ENCODE data around the gene RCN2.
"Not testable (repeated sequence)": the region's sequence is repeated elsewhere in the genome, so short reads cannot be mapped to it uniquely, and the experiment has no call there.

The RCN2 gene

DNA sequence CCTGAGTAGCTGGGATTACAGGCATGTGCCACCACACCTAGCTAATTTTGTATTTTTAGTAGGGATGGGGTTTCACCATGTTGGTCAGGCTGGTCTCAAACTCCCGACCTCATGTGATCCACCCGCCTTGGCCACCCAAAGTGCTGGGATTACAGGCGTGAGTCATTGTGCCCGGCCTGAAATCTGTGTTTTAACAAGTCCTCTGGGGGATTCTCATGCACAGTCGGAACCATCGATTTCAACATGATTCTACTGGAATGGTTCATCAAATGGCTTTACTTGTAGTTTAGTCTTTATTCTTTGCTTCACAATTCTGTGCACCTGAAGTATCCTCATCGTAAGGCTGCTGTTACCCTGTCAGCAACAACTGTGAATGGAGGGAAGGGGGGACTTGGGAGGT, 34.5 kb downstream of the RCN2 start:
- in situ Hi-C loops (cut with HindIII; ENCODE audit: low pct_ligation_motif_present, low pct_unique_long_range_greater_than_20kb, low sequenced_read_pairs); DNase-seq: not testable (repeated sequence)

GRCh38 chr15:76967067-76967466, 35.5 kb downstream of the RCN2 start:
- in situ Hi-C loops (cut with HindIII; ENCODE audit: low pct_ligation_motif_present, low pct_unique_long_range_greater_than_20kb, low sequenced_read_pairs), result no loop called here
- DNase-seq, result no peak

- peak; percentile 2 for DNase-seq
- in situ Hi-C loops (cut with HindIII; ENCODE audit: low pct_ligation_motif_present, low pct_unique_long_range_greater_than_20kb, low sequenced_read_pairs), result no loop called here
Measured at GRCh38 chr15:76968306-76968705, 36.8 kb downstream of the RCN2 start.

- DNase-seq, result no peak
Measured at GRCh38 chr15:76972389-76973361, 41.1 kb downstream of the RCN2 start.

GRCh38 chr15:76973362-76973743, 41.8 kb downstream of the RCN2 start:
- peak; percentile 21 for DNase-seq
- in situ Hi-C loops (cut with HindIII; ENCODE audit: low pct_ligation_motif_present, low pct_unique_long_range_greater_than_20kb, low sequenced_read_pairs), result no loop called here

More at GRCh38 chr15:76972389-76973361, 41.1 kb downstream of the RCN2 start:
- in situ Hi-C loops (cut with HindIII; ENCODE audit: low pct_ligation_motif_present, low pct_unique_long_range_greater_than_20kb, low sequenced_read_pairs), result no loop called here

DNA sequence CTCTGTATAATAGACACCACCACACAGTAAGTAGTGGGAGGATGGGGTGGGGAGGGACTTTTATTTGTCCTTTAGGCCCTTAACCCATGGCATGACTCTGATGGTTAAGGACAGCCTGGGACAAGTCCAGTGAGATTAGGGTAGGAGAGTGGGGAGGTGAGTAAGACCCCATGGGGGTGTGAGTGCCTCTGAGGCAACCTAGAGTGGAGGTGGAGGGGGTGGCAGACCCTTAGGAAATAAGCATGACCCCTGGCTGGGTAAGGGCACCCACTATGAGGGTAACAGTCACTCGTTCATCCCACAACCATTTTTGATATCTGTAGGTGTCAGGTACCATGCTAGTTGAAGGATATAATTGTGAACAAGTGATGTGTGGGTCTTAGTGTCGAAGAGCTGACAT, 42.4 kb downstream of the RCN2 start:
- DNase-seq, result no peak
- in situ Hi-C loops (cut with HindIII; ENCODE audit: low pct_ligation_motif_present, low pct_unique_long_range_greater_than_20kb, low sequenced_read_pairs), result no loop called here

GRCh38 chr15:76974456-76975036, 43.0 kb downstream of the RCN2 start:
- no peak for DNase-seq
- in situ Hi-C loops (cut with HindIII; ENCODE audit: low pct_ligation_motif_present, low pct_unique_long_range_greater_than_20kb, low sequenced_read_pairs), result no loop called here

- DNase-seq, result no peak
- in situ Hi-C loops (cut with HindIII; ENCODE audit: low pct_ligation_motif_present, low pct_unique_long_range_greater_than_20kb, low sequenced_read_pairs), result no loop called here
Measured at GRCh38 chr15:76976141-76976540, 44.6 kb downstream of the RCN2 start.

DNA sequence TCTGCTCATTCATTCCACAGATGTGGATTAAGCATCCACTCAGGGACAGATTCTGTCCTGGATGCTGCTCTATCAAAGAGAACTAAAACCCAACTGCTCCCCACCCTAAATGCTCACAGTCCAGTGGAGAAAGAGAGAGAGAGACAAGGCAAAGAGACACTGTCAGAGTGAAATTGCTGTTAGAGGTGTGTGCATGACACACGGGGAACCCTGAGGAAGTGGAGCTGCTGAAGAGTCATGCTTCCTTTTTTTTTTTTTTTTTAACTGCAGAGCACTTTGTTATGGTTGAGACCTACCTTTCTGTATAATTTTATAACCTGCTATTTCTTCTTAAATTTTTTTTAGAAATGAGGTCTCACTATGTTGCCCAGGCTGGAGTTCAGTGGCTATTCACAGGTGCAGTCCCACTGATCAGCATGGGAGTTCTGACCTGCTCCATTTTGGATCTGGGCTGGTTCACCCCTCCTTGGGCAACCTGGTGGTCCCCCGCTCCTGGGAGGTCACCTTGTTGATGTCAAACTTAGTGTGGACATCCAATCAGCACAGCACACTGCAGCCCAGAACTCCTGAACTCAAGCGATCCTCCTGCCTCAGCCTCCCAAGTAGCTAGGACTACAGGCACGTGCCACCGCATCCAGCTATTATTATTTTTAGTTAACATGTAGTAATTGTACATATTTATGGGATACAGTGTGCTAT, 45.2 kb downstream of the RCN2 start:
- in situ Hi-C loops (cut with HindIII; ENCODE audit: low pct_ligation_motif_present, low pct_unique_long_range_greater_than_20kb, low sequenced_read_pairs), result no loop called here
- no peak for DNase-seq

DNA sequence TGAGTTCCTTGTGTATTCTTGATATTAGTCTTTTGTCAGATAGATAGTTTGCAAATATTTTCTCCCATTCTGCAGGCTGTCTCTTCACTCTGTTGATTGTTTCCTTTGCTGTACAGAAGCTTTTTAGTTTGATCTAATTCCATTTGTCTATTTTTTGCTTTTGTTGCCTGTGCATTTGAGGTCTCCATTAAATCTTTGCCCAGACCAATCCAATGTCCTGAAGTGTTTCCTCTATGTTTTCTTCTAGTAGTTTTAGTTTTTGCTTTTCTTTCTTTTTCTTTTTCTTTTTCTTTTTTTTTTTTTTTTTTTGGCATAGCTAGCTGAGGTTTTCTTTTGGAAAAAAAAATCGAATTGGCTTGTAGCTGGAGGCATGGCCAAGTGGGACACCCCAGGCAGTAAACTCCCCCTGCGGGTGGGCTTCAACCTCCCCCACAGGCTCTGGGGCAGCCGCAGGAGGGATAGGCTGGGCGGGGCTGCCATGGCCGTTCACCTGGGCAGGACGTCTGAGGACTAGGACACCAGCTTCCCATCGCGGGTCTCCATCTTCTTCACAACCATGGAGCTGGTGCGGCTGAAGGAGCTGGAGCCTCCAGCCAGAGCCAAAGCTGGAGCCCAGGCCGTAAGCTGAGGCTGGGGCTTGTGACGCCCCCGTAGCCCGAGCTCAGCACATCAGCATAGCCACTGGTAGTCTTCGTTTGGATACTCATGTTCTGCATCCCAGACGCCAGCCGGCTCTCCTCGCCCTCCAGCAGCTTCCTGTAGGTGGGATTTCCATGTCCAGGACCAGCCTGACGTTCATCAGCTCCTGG, 47.2 kb downstream of the RCN2 start:
- no peak for DNase-seq
- in situ Hi-C loops (cut with HindIII; ENCODE audit: low pct_ligation_motif_present, low pct_unique_long_range_greater_than_20kb, low sequenced_read_pairs), result no loop called here

GRCh38 chr15:76979331-76979925, 47.9 kb downstream of the RCN2 start:
- in situ Hi-C loops (cut with HindIII; ENCODE audit: low pct_ligation_motif_present, low pct_unique_long_range_greater_than_20kb, low sequenced_read_pairs), result no loop called here

GRCh38 chr15:76979996-76980520, 48.5 kb downstream of the RCN2 start:
- DNase-seq, result no peak
- in situ Hi-C loops (cut with HindIII; ENCODE audit: low pct_ligation_motif_present, low pct_unique_long_range_greater_than_20kb, low sequenced_read_pairs), result no loop called here

More at GRCh38 chr15:76979331-76979925, 47.9 kb downstream of the RCN2 start:
- DNase-seq, result no peak

DNA sequence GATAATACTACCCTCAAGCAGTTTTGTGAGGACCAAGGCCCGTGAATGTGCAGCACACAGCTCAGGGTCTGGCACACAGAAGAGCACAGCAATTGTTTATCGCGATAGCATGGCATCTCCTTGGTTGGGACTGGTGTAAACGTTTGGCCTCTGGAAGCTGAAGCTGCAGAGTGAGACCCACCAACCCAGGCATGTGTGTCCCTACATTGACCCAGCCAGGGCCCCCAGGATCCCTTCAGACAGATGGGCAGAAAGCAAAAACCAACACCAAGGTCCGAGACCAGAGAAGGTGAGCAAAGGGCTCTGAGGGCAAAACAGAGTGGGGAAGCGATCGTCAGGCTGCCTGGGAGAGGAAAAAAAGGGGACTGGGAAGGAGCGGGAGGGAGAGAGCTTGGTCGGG, 50.8 kb downstream of the RCN2 start:
- in situ Hi-C loops (cut with HindIII; ENCODE audit: low pct_ligation_motif_present, low pct_unique_long_range_greater_than_20kb, low sequenced_read_pairs), result no loop called here
- no peak for DNase-seq

DNA sequence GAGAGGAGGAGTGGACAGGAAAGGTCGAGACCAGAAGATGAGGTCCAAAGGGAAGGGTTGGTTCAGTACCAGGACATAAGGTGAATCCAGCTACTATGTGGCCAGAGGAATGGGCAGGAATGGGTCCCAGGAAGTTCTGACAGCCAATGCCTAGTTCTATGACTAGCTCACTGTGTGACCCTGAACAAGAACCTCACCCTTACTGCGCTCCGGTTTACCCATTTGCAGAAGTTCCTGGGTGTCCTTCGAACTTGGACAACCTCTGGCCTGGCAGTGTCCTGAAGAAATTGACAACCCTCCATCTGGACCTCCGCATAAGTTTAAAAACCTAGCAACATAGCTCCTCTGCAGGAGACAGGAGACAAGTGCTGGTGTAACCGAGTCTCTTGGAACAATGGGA, 51.2 kb downstream of the RCN2 start:
- in situ Hi-C loops (cut with HindIII; ENCODE audit: low pct_ligation_motif_present, low pct_unique_long_range_greater_than_20kb, low sequenced_read_pairs), result no loop called here

GRCh38 chr15:76983590-76984375, 52.2 kb downstream of the RCN2 start:
- DNase-seq, result no peak
- in situ Hi-C loops (cut with HindIII; ENCODE audit: low pct_ligation_motif_present, low pct_unique_long_range_greater_than_20kb, low sequenced_read_pairs), result no loop called here

More for the DNA sequence above, 51.2 kb downstream of the RCN2 start:
- no peak for DNase-seq

GRCh38 chr15:76986743-76987142, 55.2 kb downstream of the RCN2 start:
- in situ Hi-C loops (cut with HindIII; ENCODE audit: low pct_ligation_motif_present, low pct_unique_long_range_greater_than_20kb, low sequenced_read_pairs), result no loop called here
- no peak for DNase-seq

DNA sequence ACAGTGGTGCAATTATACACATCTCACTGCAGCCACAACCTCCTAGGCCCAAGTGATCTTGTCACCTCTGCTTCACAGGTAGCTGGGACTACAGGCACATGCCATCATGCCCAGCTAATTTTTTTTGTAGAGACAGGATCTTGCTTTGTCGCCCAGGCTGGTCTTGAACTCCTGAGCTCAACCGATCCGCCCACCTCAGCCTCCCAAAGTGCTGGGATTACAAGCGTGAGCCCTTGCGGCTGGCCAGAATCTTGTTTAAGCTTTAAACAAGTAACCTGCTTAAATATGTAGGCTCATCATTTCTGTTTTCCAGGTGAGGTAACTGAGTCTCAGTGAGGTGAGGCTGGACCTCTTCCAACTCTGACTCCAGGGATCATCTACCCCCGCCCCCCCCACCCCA, 55.7 kb downstream of the RCN2 start:
- DNase-seq, result no peak
- in situ Hi-C loops (cut with HindIII; ENCODE audit: low pct_ligation_motif_present, low pct_unique_long_range_greater_than_20kb, low sequenced_read_pairs), result no loop called here
